ENCODE results near the gene NPIPB12. TPM values are rescaled to one million over a fixed set of nuclear protein-coding genes. Genes with fewer than 3 reads are reported as not detected.
"Not testable (repeated sequence)": the region's sequence is repeated elsewhere in the genome, so short reads cannot be mapped to it uniquely, and the experiment has no call there.

Gene NPIPB12
- total and polyA plus RNA-seq, 2 donors = 5.2 to 134 TPM

DNA sequence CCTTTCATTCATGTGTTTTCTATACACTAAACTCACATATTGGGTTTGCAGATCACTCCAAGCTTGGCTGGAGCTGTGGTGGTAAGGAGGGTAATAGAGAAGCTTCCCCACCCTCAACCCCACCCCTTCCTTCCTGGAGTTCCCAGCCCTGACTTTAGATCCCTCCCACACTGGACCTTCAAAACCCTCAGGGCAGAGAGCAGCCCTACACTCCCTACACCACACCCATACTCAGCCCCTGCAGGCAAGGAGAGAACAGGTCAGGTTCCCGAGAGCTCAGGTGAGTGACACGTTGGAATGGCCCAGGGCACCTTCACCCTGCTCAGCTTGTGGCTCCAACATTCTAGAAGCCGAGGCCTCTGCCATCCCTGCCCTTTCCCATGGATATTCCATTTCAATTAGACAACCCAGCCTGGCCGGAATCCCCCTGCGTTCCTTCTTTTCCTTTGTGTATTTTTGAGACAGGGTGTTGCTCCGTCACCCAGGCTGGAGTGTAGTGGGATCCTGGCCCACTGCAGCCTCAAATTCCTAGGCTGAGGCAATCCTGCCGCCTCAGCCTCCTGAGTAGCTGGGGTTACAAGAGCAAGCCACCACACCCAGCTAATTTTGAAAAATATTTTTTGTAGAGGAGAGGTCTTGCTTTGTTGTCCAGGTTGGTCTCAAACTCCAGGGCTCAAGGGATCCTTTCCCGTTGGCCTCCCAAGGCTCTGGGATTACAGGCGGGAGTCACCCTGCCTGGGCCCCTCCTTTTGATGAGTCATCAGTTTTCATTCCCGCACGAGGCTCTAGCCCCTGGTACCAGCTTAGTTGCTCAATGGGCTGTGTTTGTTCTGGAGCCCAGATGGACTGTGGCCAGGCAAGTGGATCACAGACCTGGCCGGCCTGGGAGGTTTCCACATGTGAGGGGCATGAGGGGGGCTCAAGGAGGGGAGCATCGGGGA lies 46.2 kb downstream of the NPIPB12 start, which contains the start of gene SULT1A4:
TSS of gene SULT1A4 (plus strand) at position 208 of the 941 bp plus-strand sequence. CDS start 1,473 bp downstream, outside the sequence.
- DNase-seq (ENCODE audit: low read depth in 6 of 9, low spot score in 9 of 9); H3K4me3 ChIP-seq (ENCODE audit: low read length in 2 of 2); H3K27me3 ChIP-seq (ENCODE audit: control insufficient read depth in 2 of 2, insufficient read depth in 1 of 2, low read length in 1 of 2); H3K36me3 ChIP-seq (ENCODE audit: control insufficient read depth in 2 of 2, insufficient read depth in 2 of 2, low read length in 1 of 2); H3K4me1 ChIP-seq (ENCODE audit: control insufficient read depth in 2 of 2, insufficient read depth in 2 of 2, low read length in 2 of 2); H3K9me3 ChIP-seq (ENCODE audit: control insufficient read depth in 2 of 2, insufficient read depth in 1 of 2, low read length in 1 of 2); H3K27ac ChIP-seq (ENCODE audit: low read depth in 1 of 2, low read length in 1 of 2): not testable (repeated sequence)
- WGBS = no CpG with 5 or more reads among the region's 13 CpGs

DNA sequence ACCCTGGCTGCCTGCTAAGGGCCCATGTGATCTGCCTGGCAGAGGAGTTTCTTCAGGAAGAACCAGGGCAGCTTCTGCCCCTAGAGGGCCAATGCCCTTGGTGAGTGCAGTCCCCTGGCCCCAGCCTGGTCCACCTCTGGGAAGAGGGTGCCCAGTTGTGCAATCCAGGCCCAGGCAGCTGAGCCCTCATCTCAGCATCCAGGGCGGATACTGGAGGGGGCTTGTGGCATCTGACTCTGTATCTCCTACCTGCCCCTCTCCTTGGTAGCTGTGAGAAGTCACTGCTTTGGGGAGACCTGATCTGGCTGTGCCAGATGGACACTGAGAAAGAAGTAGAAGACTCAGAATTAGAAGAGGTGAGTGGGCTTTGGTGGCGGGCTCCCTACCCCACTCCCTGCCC lies 48.5 kb downstream of the NPIPB12 start:
- H3K9me3 ChIP-seq (ENCODE audit: control insufficient read depth in 2 of 2, insufficient read depth in 1 of 2, low read length in 1 of 2); H3K27me3 ChIP-seq (ENCODE audit: control insufficient read depth in 2 of 2, insufficient read depth in 1 of 2, low read length in 1 of 2); H3K36me3 ChIP-seq (ENCODE audit: control insufficient read depth in 2 of 2, insufficient read depth in 2 of 2, low read length in 1 of 2); H3K27ac ChIP-seq (ENCODE audit: low read depth in 1 of 2, low read length in 1 of 2); DNase-seq (ENCODE audit: low read depth in 6 of 9, low spot score in 9 of 9); H3K4me1 ChIP-seq (ENCODE audit: control insufficient read depth in 2 of 2, insufficient read depth in 2 of 2, low read length in 2 of 2); H3K4me3 ChIP-seq (ENCODE audit: low read length in 2 of 2): not testable (repeated sequence)
- 100% methylated on average over 1 of the region's 2 CpGs for WGBS

DNA sequence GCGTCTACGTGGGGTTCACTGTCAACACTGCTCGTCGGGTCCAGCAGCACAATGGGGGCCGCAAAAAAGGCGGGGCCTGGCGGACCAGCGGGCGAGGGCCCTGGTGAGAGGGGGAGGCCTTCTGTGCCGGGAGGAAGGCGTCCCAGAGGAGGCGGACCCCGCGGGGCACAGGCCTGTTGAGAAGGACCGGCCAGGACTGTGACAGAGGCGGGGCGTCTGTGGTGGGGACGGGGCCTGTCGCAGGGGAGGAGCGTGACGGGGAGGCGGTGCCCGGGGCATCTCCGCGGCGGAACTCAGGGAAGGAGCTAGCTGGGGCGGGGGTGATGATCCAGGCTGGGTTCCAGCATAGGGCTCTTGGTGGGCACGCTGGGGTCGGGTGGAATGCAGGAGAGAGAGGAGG lies 51.4 kb downstream of the NPIPB12 start:
- not testable (repeated sequence) for DNase-seq (ENCODE audit: low read depth in 6 of 9, low spot score in 9 of 9); H3K4me3 ChIP-seq (ENCODE audit: low read length in 2 of 2); H3K36me3 ChIP-seq (ENCODE audit: control insufficient read depth in 2 of 2, insufficient read depth in 2 of 2, low read length in 1 of 2); H3K9me3 ChIP-seq (ENCODE audit: control insufficient read depth in 2 of 2, insufficient read depth in 1 of 2, low read length in 1 of 2); H3K27me3 ChIP-seq (ENCODE audit: control insufficient read depth in 2 of 2, insufficient read depth in 1 of 2, low read length in 1 of 2); H3K27ac ChIP-seq (ENCODE audit: low read depth in 1 of 2, low read length in 1 of 2); H3K4me1 ChIP-seq (ENCODE audit: control insufficient read depth in 2 of 2, insufficient read depth in 2 of 2, low read length in 2 of 2)
- WGBS = no CpG with 5 or more reads among the region's 29 CpGs

DNA sequence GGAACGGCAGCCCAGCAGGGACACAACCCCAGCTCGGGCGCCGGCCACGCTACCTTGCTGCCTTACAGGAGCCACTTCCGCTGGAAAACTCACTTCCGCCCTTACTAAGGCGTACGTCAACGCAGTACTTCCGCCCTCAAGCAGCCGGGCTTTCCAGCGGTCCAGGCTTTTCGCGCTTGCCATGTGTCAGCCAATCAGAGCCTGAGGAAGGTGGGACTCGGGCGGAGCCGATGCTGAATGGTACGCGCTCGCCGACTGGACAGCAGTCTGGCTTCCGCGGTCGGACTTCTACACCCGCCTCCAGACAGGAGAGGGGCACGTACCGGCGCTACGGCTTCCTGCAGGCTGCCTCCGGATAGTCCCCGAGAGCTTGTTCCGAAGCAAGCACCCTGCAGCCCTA lies 51.9 kb downstream of the NPIPB12 start, which contains the start of the genes BOLA2 and SLX1B:
TSS of gene BOLA2 (minus strand) at position 83 of the 400 bp plus-strand sequence. CDS start 98 bp downstream, outside the sequence.
TSS of gene SLX1B (plus strand) at position 265 of the 400 bp plus-strand sequence.
- H3K4me1 ChIP-seq (ENCODE audit: control insufficient read depth in 2 of 2, insufficient read depth in 2 of 2, low read length in 2 of 2); H3K27me3 ChIP-seq (ENCODE audit: control insufficient read depth in 2 of 2, insufficient read depth in 1 of 2, low read length in 1 of 2); H3K36me3 ChIP-seq (ENCODE audit: control insufficient read depth in 2 of 2, insufficient read depth in 2 of 2, low read length in 1 of 2); H3K27ac ChIP-seq (ENCODE audit: low read depth in 1 of 2, low read length in 1 of 2); DNase-seq (ENCODE audit: low read depth in 6 of 9, low spot score in 9 of 9); H3K4me3 ChIP-seq (ENCODE audit: low read length in 2 of 2); H3K9me3 ChIP-seq (ENCODE audit: control insufficient read depth in 2 of 2, insufficient read depth in 1 of 2, low read length in 1 of 2): not testable (repeated sequence)
- WGBS = no CpG with 5 or more reads among the region's 33 CpGs

DNA sequence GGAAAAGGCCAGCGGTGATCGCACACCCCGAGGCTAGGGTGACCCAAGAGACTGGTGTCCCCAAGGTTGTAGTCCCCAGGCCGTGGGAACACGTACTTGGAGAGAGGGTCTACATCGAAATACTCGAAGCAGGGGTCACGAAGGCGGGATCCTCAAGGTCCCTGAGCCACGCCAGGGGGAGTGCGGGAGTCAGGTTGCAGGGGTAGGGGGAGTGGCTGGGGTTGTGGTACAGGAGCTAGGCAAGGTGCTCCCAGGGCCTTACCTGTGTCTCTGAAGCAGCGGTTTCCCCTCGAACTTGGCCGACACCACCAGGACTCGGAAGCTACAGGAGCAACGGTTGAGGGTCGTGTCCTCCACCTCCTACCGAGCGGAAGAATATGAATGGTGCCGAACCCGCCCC lies 52.5 kb downstream of the NPIPB12 start:
- WGBS = no CpG with 5 or more reads among the region's 21 CpGs
- not testable (repeated sequence) for H3K9me3 ChIP-seq (ENCODE audit: control insufficient read depth in 2 of 2, insufficient read depth in 1 of 2, low read length in 1 of 2); DNase-seq (ENCODE audit: low read depth in 6 of 9, low spot score in 9 of 9); H3K27me3 ChIP-seq (ENCODE audit: control insufficient read depth in 2 of 2, insufficient read depth in 1 of 2, low read length in 1 of 2); H3K27ac ChIP-seq (ENCODE audit: low read depth in 1 of 2, low read length in 1 of 2); H3K4me3 ChIP-seq (ENCODE audit: low read length in 2 of 2); H3K4me1 ChIP-seq (ENCODE audit: control insufficient read depth in 2 of 2, insufficient read depth in 2 of 2, low read length in 2 of 2); H3K36me3 ChIP-seq (ENCODE audit: control insufficient read depth in 2 of 2, insufficient read depth in 2 of 2, low read length in 1 of 2)

Other genes with a start within 250 kb of the NPIPB12 start
- 0.14 TPM for gene NPIPB11, start 99.7 kb downstream of the NPIPB12 start, total RNA-seq
- gene NPIPB11, start 99.7 kb downstream of the NPIPB12 start, polyA plus RNA-seq = 3.3 TPM
- gene BOLA2, start 52.1 kb downstream of the NPIPB12 start, total RNA-seq = 10.6 TPM
- gene BOLA2, start 52.1 kb downstream of the NPIPB12 start, polyA plus RNA-seq = 18.2 TPM
- gene SLX1B, start 51.9 kb downstream of the NPIPB12 start, total RNA-seq = 19.6 TPM
- gene SLX1B, start 51.9 kb downstream of the NPIPB12 start, polyA plus RNA-seq = 19.1 TPM
- 4.7 TPM for gene SULT1A4, start 46.5 kb downstream of the NPIPB12 start, total RNA-seq
- 14.9 TPM for gene SULT1A4, start 46.5 kb downstream of the NPIPB12 start, polyA plus RNA-seq
- gene SPN, start 156.8 kb upstream of the NPIPB12 start, total RNA-seq = 48.7 TPM
- 49.3 TPM for gene SPN, start 156.8 kb upstream of the NPIPB12 start, polyA plus RNA-seq
- 16.9 TPM for gene QPRT, start 172.8 kb upstream of the NPIPB12 start, total RNA-seq
- gene QPRT, start 172.8 kb upstream of the NPIPB12 start, polyA plus RNA-seq = 8.6 TPM
- gene C16orf54, start 239.6 kb upstream of the NPIPB12 start, total RNA-seq = 16.7 TPM
- 19.0 TPM for gene C16orf54, start 239.6 kb upstream of the NPIPB12 start, polyA plus RNA-seq

All from thymus (tissue), 11 donors.